A673 (cell line): Measurements from ENCODE around the gene SORCS1.

Source experiments
- CTCF ChIP-seq: fragments of 300-800, 200-600 bp; sonication (generic); conservative IDR thresholded peaks from 2 replicates; pipeline ENCODE4 v1.5.1; 2017; ENCODE audit warnings: low read depth, mild to moderate bottlenecking, antibody characterized with exemption, low read length, moderate library complexity, mixed read lengths
- EZH2 ChIP-seq: fragments of 200-600 bp; sonication (generic); IDR thresholded peaks from 2 replicates; pipeline ENCODE4 v1.6.1; 2017; ENCODE audit warnings: borderline replicate concordance, low read depth, mild to moderate bottlenecking, mixed read lengths, antibody characterized with exemption, low read length; ENCODE audit not compliant: poor library complexity, severe bottlenecking

GRCh38 chr10:106947643-106948042 lies 216.9 kb downstream of the SORCS1 start:
- TF ChIP-seq CTCF (no peak), EZH2 (no peak)
